GM12878 (cell line): ENCODE data around the gene HOOK1. TPM values are rescaled to one million over a fixed set of nuclear protein-coding genes. Genes with fewer than 3 reads are reported as not detected.
"Not testable (repeated sequence)": the region's sequence is repeated elsewhere in the genome, so short reads cannot be mapped to it uniquely, and the experiment has no call there.

Experiments used
- ATAC-seq: fragments of 200-7000 bp; cut with Tn5 transposase; 3 replicates; pipeline ENCODE4 v1.9.1; 2020; ENCODE audit warnings: mild to moderate bottlenecking, moderate library complexity
- BruUV-seq: library from RNA; stranded (reverse); fragments of 400-500 nt; replicated peaks from 2 replicates; lab custom pipeline; 2021; lab: Mats Ljungman, UMichigan
- CTCF ChIA-PET: fragments of 300-600 bp; sonication (Branson Sonifier 250); formaldehyde crosslinking; extraction: SDS; loops from one replicate; lab custom pipeline; 2021; ENCODE audit warnings: inconsistent platforms; lab: Yijun Ruan, JAX
- POLR2A ChIA-PET: fragments of 350-600 bp; formaldehyde crosslinking; extraction: SDS; loops from one replicate; lab custom pipeline; 2021; ENCODE audit warnings: inconsistent platforms; lab: Charles Lee
- RAD21 ChIA-PET: fragments of 300-600 bp; sonication (Branson Sonifier 250); formaldehyde crosslinking; loops from one replicate; lab custom pipeline; 2023; ENCODE audit warnings: antibody characterized with exemption; ENCODE audit not compliant: unreplicated experiment; lab: Charles Lee
- SMC1A ChIA-PET: fragments of 300-600 bp; sonication (Branson Sonifier 250); formaldehyde crosslinking; loops from one replicate; lab custom pipeline; 2023; ENCODE audit not compliant: unreplicated experiment, uncharacterized antibody; lab: Charles Lee
- DNase-seq: peaks from one replicate; pipeline ENCODE4 v3.0.0-alpha.2; 2011; ENCODE audit warnings: low read depth, low spot score
- FAIRE-seq: peaks from 3 replicates; lab custom pipeline; 2011; peaks lifted over from hg19 to GRCh38; lab: Jason Lieb, UNC
- H2AFZ ChIP-seq: 2 replicates; pipeline ENCODE4 v1.6.0; 2011; ENCODE audit warnings: low read depth, low read length, control low read depth; ENCODE audit not compliant: control insufficient read depth
- H3K27ac ChIP-seq: 2 replicates; pipeline ENCODE4 v1.5.1; 2011; ENCODE audit warnings: control low read depth; ENCODE audit not compliant: control insufficient read depth, insufficient read depth
- H3K27me3 ChIP-seq, 2 experiments: replicated peaks in 1 of 2; 2 replicates each; pipeline versions ENCODE4 v1.6.0 to v1.6.1; 2011; ENCODE audit warnings: low read length in 1 of 2; ENCODE audit not compliant: control insufficient read depth in 2 of 2, insufficient read depth in 2 of 2
- H3K36me3 ChIP-seq, 2 experiments: 2 replicates each; pipeline ENCODE4 v1.5.1; 2011; ENCODE audit warnings: low read length in 1 of 2; ENCODE audit not compliant: control insufficient read depth in 2 of 2, insufficient read depth in 2 of 2
- H3K4me1 ChIP-seq: 2 replicates; pipeline ENCODE4 v1.6.1; 2011; ENCODE audit warnings: mild to moderate bottlenecking, low read length, moderate library complexity, mixed read lengths; ENCODE audit not compliant: control insufficient read depth, insufficient read depth
- H3K4me2 ChIP-seq: 2 replicates; pipeline ENCODE4 v1.6.0; 2011; ENCODE audit warnings: control low read depth; ENCODE audit not compliant: control insufficient read depth, insufficient read depth
- H3K4me3 ChIP-seq: fragments of 200-600 bp; sonication (generic); 2 replicates; pipeline ENCODE4 v1.5.1; 2016
- H3K79me2 ChIP-seq: 2 replicates; pipeline ENCODE4 v1.6.0; 2011; ENCODE audit warnings: low read length; ENCODE audit not compliant: control insufficient read depth, insufficient read depth
- H3K9ac ChIP-seq: 2 replicates; pipeline ENCODE4 v1.8.0; 2011; ENCODE audit warnings: low read length, control low read depth, mixed read lengths; ENCODE audit not compliant: control insufficient read depth, insufficient read depth
- H3K9me3 ChIP-seq: replicated peaks from 3 replicates; pipeline ENCODE4 v1.5.1; 2011; ENCODE audit warnings: mild to moderate bottlenecking, low read length; ENCODE audit not compliant: control insufficient read depth, insufficient read depth
- H4K20me1 ChIP-seq: 2 replicates; pipeline ENCODE4 v1.6.0; 2011; ENCODE audit not compliant: control insufficient read depth, insufficient read depth
- BHLHE40 ChIP-seq, 2 experiments: fragments of 450-650 bp in 1 of 2; IDR thresholded peaks; 2 replicates each; pipeline ENCODE4 v1.6.1; 2011 to 2017; ENCODE audit warnings: low read depth in 2 of 2, borderline replicate concordance in 1 of 2, improper control_type of control experiment in 1 of 2, low read length in 1 of 2, mild to moderate bottlenecking in 1 of 2
- DPF2 ChIP-seq: fragments of 450-650 bp; IDR thresholded peaks from 2 replicates; pipeline ENCODE4 v1.6.1; 2017; ENCODE audit warnings: mild to moderate bottlenecking
- FOXM1 ChIP-seq: IDR thresholded peaks from 2 replicates; pipeline ENCODE4 v1.6.1; 2012; ENCODE audit warnings: low read depth, mild to moderate bottlenecking, inconsistent platforms, low read length, moderate library complexity
- NFXL1 ChIP-seq: fragments of 450-650 bp; IDR thresholded peaks from 2 replicates; pipeline ENCODE4 v1.6.1; 2017; ENCODE audit warnings: antibody characterized with exemption, mild to moderate bottlenecking, borderline replicate concordance
- SMAD5 ChIP-seq: IDR thresholded peaks from 2 replicates; pipeline ENCODE4 v1.6.1; 2016; ENCODE audit warnings: antibody characterized with exemption, low read depth
- SMC3 ChIP-seq: IDR thresholded peaks from 2 replicates; pipeline ENCODE4 v1.6.1; 2011; ENCODE audit warnings: low read length, improper control_type of control experiment, borderline replicate concordance
- SP1 ChIP-seq: IDR thresholded peaks from one replicate; pipeline ENCODE4 v1.6.1; 2011; ENCODE audit warnings: low read depth, low read length
- SPI1 ChIP-seq: IDR thresholded peaks from 2 replicates; pipeline ENCODE4 v1.6.1; 2011; ENCODE audit warnings: low read depth, mild to moderate bottlenecking, low read length, moderate library complexity, borderline replicate concordance; ENCODE audit not compliant: insufficient read depth
- SRF ChIP-seq, 2 experiments: IDR thresholded peaks; 2 replicates each; pipeline ENCODE4 v1.6.1; 2011; ENCODE audit warnings: low read depth in 2 of 2, low read length in 2 of 2, mild to moderate bottlenecking in 1 of 2, moderate library complexity in 1 of 2
- WGBS: methylation state at CpG from one replicate; pipeline ENCODE4 v1.1.6; 2016; ENCODE audit warnings: low lambda C conversion rate; ENCODE audit not compliant: insufficient replicate concordance, insufficient coverage; ENCODE audit errors: missing lambda C conversion rate; 5-methylcytosine and 5-hydroxymethylcytosine counted together
- in situ Hi-C: fragments of 300-500 bp; cut with MboI; formaldehyde crosslinking; loops from 9 replicates; pipeline ENCODE4 v1.14.3; 2018; ENCODE audit warnings: mixed read lengths
- intact Hi-C: fragments of 100-400 bp; cut with micrococcal nuclease; formaldehyde crosslinking; loops from one replicate; pipeline ENCODE4 v1.14.2; 2022; ENCODE audit not compliant: unreplicated experiment
- polyA plus RNA-seq, 11 experiments: library from polyadenylated mRNA; depleted of rRNA in 4 of 11; unstranded in 6 of 11; stranded (reverse) in 5 of 11; fragments of >200 nt; fragmentation: Nextera tagmentation in 4 of 11; fragmentation: Illumina TruSeq in 1 of 11; extraction: Ambion mirVana in 4 of 11; extraction: Trizol in 1 of 11; gene quantifications; 1 replicate in 1 of 11; 2 replicates in 10 of 11; pipeline versions ENCODE4 v1.2.1 to v1.2.3, GENCODE V29; 2011 to 2016; ENCODE audit warnings: inconsistent platforms in 2 of 11, missing spikeins in 2 of 11, low read depth in 1 of 11
- total RNA-seq, 4 experiments: library from RNA; depleted of rRNA in 3 of 4; stranded (reverse); fragments of >200 nt in 3 of 4; fragmentation: Illumina TruSeq in 1 of 4; extraction: Trizol in 1 of 4; gene quantifications; 2 replicates each; pipeline versions ENCODE4 v1.2.1 to v1.2.3, GENCODE V29; 2013 to 2021

HOOK1 gene
- total and polyA plus RNA-seq, 10 of the 15 experiments (the other 5 are each of a cell fraction or from before 2014, with no cell fraction given) = 1.4 to 15.4 (median 3.7) TPM

DNA sequence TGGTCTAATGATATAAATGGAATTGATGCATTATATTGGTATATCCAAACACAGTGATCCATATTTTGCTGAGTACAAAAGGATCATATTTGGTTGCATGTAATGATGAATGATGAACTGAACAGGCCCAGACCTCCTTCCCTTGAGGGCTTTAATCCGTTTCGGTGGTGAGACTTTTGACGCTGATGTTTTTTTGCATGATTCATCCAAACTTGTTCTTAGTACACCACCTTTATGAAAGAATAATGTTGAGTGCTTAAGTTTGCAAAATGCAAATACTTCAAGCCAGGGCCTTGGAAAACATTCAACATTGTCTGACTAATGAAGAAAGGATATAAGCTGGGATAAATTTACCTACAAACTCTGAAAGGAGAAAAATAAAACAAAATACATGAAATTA is 19.2 kb downstream of the HOOK1 start:
- Histone ChIP-seq H3K4me1 (no peaks in the 10 kb centered on the region), H3K36me3 (no peaks in the 10 kb centered on the region), H3K9ac (no peak overlapping the region), H3K4me2 (no peak overlapping the region), H3K4me3 (no peak overlapping the region), H2AFZ (no peak overlapping the region), H3K27ac (no peak overlapping the region), H3K9me3 (no peaks in the 10 kb centered on the region), H3K79me2 (no peaks in the 10 kb centered on the region), H3K27me3 (no peaks in the 10 kb centered on the region), H4K20me1 (no peaks in the 10 kb centered on the region)
- intact Hi-C loops (no loop called here), in situ Hi-C loops (no loop called here)
- no peak for DNase-seq
- CTCF ChIA-PET = no interaction called here
- no TSS peak for BruUV-seq
- SMC1A ChIA-PET = interaction anchor here (0.7 to 1.4 kb wide), 3 partner anchors 9 to 29 kb away, joined by 3 to 4 read pairs (median 3); no protein-coding TSS in a partner anchor
- POLR2A ChIA-PET = no interaction called here
- RAD21 ChIA-PET = no interaction called here
- no peak for TF ChIP-seq SP1
- no peak for TF ChIP-seq SRF (IDR thresholded peaks at IDR 0.05; ENCODE audit: low read depth in 2 of 2, low read length in 2 of 2)
- TF ChIP-seq BHLHE40 (IDR thresholded peaks at IDR 0.05; ENCODE audit: borderline replicate concordance in 1 of 2, low read depth in 2 of 2, low read length in 1 of 2) = no peak
- TF ChIP-seq SMAD5 = no peak
- no peak for TF ChIP-seq SPI1
- no peak for TF ChIP-seq DPF2
- no peak for TF ChIP-seq NFXL1
- no peak for TF ChIP-seq SMC3
- no peak for TF ChIP-seq FOXM1
- FAIRE-seq = no peak
- no peak for ATAC-seq
- 24% methylated on average over 3 of the region's 3 CpGs for WGBS

GRCh38 chr1:59837857-59838256 is 23.1 kb downstream of the HOOK1 start:
- H3K4me3 ChIP-seq, H3K79me2 ChIP-seq, POLR2A ChIA-PET, H3K36me3 ChIP-seq, H3K27me3 ChIP-seq, H4K20me1 ChIP-seq, CTCF ChIA-PET, H3K4me1 ChIP-seq, SMC1A ChIA-PET, H3K27ac ChIP-seq, H3K4me2 ChIP-seq, FAIRE-seq, H3K9me3 ChIP-seq, in situ Hi-C loops, H2AFZ ChIP-seq, BruUV-seq, DNase-seq, H3K9ac ChIP-seq, ATAC-seq, RAD21 ChIA-PET, intact Hi-C loops: not testable (repeated sequence)
- 41% methylated on average over 1 of the region's 1 CpG for WGBS
